Stimulated activated CD4-positive, alpha-beta T cell treated with anti-CD3 and anti-CD28 coated beads, Interleukin-1b, Interleukin-23, amount 100 ng/mL, for 24 hours (primary cell): ENCODE results near the gene FGD4.
"Not testable (repeated sequence)": the region's sequence is repeated elsewhere in the genome, so short reads cannot be mapped to it uniquely, and the experiment has no call there.

Experiments used
- DNase-seq, 4 experiments: peaks; one replicate each; pipeline ENCODE4 v3.0.0-alpha.2; 2020; ENCODE audit warnings: low read depth in 4 of 4, low spot score in 1 of 4

FGD4 gene

GRCh38 chr12:32517966-32518365 lies 118.6 kb downstream of the FGD4 start:
- DNase-seq, result no peak

- no peak for DNase-seq
Observed at GRCh38 chr12:32519047-32519446, 119.7 kb downstream of the FGD4 start.

- no peak for DNase-seq
Observed at GRCh38 chr12:32522331-32523221, 123.2 kb downstream of the FGD4 start.

DNA sequence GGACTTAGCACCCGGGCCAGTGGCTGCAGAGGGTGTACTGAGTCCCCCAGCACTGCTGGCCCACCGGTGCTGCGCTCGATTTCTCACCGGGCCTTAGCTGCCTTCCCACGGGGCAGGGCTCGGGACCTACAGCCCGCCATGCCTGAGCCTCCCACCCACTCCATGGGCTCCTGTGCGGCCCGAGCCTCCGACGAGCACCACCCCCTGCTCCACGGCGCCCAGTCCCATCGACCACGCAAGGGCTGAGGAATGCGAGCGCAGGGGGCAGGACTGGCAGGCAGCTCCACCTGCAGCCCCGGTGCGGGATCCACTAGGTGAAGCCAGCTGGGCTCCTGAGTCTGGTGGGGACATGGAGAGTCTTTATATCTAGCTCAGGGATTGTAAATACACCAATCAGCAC lies 126.4 kb downstream of the FGD4 start:
- DNase-seq, result not testable (repeated sequence)

GRCh38 chr12:32526343-32526742 lies 127.0 kb downstream of the FGD4 start:
- not testable (repeated sequence) for DNase-seq

DNA sequence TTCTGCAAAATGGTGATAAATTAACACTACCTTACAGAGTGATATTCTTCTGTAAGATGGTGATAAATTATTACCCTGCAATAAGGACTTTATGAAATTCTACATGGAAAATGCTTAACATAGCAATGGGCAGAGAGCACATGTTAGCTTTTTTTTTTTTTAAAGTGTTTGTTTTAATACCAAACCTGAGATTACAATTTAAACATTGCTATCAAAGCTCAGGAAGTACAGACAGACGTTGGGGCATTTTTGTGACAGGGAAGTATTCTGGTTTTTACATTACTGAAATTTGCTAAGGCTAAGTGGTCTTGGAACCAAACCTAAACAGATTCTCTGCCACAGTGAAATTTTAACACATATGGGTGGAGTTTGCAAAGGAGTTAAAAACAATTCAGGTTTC lies 133.1 kb downstream of the FGD4 start:
- no peak for DNase-seq

GRCh38 chr12:32532951-32533350 lies 133.6 kb downstream of the FGD4 start:
- no peak for DNase-seq

DNA sequence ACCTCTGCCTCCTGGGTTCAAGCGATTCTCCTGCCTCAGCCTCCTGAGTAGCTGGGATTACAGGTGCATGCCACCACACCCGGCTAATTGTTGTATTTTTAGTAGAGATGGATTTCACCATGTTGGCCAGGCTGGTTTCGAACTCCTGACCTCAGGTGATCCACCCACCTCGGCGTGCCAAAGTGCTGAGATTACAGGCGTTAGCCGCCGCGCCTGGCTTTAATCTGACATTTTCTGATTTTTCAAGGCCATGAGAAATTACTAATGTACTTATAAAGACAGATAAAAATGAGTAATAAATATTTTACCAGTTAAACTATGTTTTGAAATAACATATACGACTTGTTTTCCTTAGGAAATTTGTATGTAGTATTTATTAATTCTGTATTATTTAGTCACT lies 134.1 kb downstream of the FGD4 start:
- not testable (repeated sequence) for DNase-seq

DNA sequence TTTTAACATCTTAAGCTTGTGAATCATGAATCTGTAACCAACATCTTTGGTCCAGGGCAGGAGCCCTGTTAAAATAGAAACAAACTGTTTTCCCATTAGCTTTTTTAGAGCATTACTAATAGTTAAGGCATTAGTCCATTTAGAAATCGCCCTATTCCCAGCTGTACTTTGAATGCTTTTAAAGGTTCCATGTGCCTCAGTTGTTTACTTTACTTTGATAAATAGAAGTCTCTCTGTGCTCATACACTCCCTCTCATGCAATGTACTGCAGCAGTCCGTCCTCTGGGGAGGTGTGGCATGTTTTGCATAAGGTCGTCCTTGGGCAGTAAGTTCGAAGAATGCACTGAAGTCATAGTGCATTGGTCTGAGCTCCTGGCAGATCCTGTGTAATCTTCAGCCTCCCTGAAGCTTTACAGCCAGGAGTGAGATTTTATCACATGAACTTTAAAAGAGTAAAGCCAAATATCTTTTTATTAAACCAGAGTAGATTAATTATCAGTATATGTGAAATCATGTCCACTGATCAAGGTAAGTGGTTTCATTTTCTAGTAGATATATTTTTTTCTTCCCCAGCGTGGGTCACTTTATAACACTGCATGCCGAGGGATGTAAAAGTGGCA lies 134.7 kb downstream of the FGD4 start:
- no peak for DNase-seq

DNA sequence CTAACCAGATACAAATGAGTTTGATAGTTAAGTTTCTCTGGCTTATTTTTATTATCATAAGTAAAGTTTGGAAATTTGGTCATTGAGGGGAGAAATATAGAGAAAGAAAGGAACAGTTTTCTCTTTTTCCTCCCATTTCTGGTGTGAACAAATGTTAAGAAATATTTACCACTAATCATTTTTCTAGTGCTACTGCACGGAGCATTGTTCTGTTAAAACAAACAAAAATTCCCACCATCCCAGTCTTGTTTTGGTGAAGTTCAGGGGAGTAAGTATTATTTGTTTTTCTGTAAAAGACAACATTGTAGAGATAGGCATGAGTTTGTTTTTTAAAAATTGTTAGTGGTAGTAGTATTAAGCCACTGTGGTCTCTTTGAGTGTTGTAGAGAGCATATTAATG lies 135.3 kb downstream of the FGD4 start:
- DNase-seq, result no peak

GRCh38 chr12:32535288-32535999 lies 136.1 kb downstream of the FGD4 start:
- DNase-seq, result no peak

DNA sequence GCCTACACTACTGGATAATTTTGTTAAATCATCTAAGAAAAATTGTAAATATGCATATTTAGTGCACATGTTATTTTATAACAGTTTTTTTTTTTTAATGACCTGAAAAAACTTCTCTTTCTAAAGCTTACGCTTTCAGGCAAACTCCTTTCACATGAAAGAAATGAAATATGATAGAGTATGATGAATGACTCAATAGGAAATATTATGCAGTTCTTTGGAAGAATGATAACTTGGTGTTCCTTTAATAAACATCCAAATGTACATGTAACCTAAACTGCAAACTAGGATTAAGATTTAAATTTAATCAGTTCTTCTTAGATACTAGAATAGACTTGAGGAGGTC lies 136.6 kb downstream of the FGD4 start:
- DNase-seq, result no peak

GRCh38 chr12:32541754-32542374 lies 142.5 kb downstream of the FGD4 start:
- no peak for DNase-seq

DNA sequence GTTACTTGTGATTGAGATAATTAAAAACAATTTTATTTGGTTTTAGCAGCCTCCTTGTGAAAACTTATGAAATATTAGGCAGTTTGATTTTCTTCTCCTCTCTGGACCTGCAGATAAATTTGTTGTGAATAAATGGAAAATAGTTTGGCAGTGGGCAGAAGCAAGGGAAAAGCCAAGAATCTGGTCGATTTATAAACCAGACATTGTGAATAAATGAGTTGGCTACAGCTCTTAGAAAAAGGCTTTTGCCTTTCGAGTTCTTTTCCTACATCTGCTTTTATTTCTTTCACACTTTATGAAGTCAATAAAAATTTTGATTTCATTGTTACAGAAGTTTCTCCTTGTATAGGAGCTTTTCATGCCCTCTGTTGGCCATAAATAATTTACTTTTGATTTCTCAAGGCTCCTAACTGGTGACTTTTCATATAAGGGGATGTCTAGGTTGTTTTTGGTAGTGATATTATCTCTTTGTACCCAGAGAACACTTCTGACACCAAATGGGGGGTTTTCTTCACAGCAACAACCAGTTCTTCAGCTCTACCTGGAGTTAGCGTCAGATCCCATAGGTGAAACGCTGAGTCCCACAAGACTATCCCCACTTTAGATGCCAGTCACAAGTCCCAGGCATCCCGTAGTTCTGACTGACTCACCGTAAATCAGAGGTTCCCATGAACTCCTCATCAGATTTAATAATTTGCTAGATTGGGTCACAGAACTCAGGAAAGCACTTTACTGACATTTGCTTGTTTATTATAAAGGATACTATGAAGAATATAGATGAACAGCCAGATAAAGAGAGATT lies 143.3 kb downstream of the FGD4 start:
- DNase-seq, result no peak

- no peak for DNase-seq
Observed at GRCh38 chr12:32544893-32545292, 145.5 kb downstream of the FGD4 start.

DNA sequence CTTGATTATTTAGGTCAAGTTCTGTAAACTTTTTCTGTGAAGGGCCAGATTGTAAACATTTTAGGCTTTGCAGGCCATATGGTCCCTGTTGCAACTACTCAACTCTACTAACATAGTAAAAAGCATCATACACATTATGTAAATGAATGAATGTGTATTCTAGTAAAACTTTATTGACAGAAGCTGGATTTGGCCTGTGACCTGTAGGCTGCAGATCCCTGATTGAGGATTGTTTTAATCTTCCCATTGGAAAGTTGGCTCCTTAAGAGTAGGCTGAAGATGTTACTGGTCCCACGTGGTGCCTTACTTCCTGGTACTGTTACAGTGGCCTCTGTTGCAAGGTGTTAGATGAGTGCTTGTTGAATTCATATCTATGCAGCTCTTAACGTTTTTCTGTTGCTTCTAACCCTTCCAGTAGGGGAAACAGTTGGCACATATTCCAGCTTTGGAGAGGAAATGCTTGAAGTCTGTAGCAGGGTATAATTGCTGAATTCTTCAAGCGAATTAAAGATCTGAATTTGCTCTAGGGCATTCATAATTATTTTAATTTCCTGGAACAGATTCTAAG lies 146.1 kb downstream of the FGD4 start:
- no peak for DNase-seq

DNA sequence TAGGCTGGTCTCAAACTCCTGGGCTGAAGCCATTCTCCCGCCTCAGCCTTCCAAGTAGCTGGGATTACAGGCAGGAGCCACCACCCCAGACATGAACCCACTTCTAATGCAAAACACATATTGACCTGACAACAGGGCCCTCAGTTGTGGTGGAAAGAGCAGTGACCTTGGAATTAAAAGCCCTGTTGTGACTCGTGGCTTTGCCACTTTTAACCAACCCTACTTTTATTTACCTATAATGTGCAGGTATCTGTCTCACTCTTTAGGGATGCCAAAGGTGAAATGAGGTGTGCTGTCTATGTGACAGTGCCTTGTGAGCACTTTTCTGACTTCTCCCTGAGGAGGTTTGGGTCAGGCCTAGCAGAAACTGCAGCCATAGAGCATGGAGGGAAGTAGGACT lies 146.9 kb downstream of the FGD4 start:
- no peak for DNase-seq

DNA sequence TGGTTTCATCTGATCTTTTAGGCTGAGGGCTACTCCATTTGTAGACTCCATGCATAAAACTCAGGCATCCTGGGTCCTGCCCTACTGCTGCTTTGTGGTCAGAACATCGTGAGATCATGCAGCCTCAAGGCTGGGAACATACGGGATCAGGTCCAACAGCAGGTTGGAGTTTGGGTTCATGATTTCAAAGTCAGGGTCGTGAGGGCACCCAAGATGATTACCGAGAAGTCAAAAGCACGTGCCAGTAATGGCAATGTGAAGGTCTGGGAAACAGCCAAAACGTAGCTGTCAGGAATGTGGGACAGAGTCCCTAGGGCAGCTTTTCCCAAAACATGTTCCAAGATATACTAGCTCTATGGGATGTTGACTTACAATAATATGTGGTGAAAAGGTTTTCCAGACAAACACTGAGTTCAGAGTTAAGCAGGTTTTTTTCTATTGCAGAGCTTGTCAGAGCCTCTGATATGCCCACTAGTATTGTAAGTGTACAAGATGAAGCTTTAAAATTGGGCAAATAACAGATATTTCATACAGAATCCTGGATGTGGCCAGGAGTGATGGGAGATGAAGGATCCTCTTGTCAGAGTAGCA lies 149.4 kb downstream of the FGD4 start:
- no peak for DNase-seq

DNA sequence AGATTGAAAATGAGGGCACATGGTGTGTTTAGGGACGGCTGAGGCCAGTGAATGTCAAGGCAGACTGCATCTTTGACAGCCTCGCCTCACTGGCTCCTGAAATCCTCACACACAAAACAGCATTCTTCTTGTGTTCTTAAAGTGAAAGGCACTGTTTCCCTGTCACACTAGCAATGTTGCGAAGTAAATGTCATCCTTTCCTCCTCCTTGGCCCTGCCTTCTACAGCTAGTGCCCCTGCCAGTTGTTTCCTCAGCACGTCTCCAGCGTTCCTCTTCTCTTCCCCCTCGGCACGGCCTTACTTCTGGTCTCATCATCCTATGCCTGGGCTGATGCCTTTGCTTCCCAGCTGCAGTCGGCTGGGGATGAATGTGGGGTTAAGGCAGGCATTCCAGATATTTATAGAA lies 150.3 kb downstream of the FGD4 start:
- no peak for DNase-seq

DNA sequence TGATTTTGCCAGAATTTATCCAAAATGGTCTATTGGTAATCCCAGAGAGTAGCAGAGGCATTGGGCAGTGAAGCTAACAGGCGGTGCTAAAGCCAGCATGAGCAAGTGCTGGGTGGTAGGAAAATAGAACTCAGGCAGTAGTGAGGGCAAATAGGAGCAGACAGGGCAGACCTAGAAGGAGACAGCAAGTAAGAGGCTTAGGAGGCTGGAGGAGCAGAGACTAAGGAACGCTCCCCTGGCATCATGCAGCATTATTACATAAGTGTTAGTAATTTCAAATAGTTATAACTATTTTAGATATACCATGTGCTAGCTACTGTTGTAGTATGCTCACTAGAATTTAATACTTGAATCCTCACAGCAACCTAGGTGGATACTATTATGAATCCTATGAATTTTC lies 151.7 kb downstream of the FGD4 start:
- no peak for DNase-seq
